Measurements from ENCODE around the gene TUT7. TPM values are rescaled to one million over a fixed set of nuclear protein-coding genes. Genes with fewer than 3 reads are reported as not detected.
"Not testable (repeated sequence)": the region's sequence is repeated elsewhere in the genome, so short reads cannot be mapped to it uniquely, and the experiment has no call there.

The TUT7 gene
- total RNA-seq, 1 experiment from 2014 or later = 47.4 TPM

GRCh38 chr9:86347991-86348390 lies 6.2 kb downstream of the TUT7 start:
- no peak for DNase-seq (ENCODE audit: low read depth)

DNA sequence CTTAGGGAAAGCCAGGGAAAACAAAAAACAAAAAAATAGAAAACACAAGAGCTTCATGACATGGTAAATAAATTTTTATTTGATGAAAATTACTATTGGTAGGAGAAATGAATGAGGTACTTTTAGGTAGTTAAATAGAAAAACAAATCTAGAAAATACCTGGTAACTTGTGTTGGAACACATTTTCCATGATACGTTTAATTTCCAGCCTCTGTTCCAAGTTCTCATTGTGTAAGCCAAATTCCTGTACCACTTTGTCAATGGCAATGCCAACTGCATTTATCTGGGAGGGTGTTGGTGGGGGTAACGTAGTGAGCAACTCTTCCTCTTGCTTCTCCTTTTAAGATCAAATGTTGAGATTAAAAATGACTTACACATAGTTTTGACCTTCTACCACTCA lies 9.4 kb downstream of the TUT7 start:
- DNase-seq (ENCODE audit: low read depth) = no peak

DNA sequence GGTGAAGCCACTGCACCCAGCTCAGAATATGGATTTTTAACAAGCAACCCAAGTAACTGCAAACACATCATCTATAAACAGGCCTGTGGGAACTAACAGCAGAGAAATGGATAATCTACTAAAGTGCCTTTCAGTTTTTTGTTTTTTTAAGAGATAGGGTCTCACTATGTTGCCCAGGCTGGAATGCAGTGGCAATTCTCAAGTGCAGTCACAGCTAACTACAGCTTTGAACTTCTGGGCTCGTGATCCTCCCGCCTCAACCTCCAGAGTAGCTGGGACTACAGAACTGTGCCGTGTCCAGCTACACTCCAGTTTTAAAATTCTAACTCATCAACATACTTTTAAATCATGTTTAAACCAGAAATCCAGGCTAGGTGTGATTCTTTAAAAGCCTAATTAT lies 11.9 kb downstream of the TUT7 start:
- no peak for DNase-seq (ENCODE audit: low read depth)

- DNase-seq (ENCODE audit: low read depth) = no peak
Observed at GRCh38 chr9:86341007-86341491, 13.2 kb downstream of the TUT7 start.

DNA sequence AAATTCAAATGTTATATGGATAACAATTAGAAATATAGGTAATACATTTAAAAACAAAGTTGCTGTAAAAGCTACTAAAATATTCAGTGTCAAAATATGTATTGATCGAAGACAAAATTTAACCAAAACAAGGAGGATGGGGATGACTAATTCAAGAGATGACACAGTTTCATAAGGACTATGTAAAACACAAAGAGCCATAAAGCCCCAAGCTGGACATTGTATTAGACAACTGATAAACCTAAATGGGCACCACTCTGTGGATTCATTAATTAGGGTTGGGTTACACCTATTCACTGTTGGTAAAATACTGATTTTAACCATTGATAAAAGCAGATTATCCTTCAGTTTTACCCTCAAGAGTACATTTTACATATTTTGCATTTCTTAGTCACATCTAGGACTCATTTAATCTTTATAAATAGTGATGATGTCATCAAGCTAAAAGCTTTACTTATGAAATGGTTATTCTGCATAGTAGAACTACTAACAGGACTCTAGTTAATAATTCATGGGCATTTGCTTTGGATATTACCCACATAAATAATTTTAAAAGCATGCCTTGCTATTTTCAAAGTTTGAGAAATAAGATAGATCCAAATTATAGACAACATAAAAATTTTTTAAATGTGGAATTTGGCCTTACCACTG lies 13.7 kb downstream of the TUT7 start:
- DNase-seq (ENCODE audit: low read depth) = no peak

DNA sequence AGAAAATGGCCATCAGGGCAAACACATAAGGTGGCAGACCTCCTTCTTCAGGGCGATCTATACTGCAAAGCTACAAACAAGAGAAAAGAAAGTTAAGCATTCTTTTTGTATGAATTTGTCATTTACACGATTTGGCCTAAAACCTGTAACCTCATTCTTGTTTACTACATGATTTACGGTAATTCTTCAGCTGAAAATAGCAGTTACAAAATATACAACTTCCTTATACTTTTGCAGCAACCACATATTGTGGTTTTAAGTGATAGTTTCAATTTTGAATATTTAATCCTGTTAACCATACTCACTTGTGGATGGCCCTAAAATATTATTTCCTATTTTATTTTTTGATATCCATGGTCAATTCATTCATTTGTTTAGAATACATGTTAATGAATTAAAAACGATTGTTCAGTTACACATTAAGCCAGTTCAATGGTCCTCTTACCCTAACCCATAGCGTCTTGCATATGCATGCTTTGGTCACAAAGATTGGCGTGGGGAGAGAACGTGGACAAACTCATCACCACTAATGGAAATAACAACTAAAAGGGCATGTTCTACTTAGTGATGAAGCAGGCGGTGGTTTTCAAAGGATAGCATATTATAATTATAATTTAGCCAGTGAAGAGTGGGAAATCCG lies 16.6 kb downstream of the TUT7 start:
- no peak for DNase-seq (ENCODE audit: low read depth)

DNA sequence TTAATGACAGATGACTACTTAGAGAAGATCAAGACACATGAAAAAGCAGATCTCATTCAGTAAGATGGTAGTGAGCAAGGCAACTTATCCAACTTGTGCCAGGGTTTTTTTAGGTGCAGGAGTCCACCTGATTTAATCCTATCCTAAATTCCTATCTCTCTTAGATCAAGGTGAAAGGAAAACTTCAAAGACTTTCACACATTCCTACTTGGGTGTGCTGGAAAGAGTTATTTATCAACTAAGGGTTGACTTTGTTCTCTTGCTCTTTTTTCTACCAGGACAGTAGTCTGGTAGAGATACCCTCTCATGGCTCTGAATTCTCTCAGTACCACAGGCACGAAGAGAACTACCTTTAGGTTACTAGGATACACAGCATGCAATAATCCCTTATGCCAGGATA lies 18.2 kb downstream of the TUT7 start:
- no peak for DNase-seq (ENCODE audit: low read depth)

DNA sequence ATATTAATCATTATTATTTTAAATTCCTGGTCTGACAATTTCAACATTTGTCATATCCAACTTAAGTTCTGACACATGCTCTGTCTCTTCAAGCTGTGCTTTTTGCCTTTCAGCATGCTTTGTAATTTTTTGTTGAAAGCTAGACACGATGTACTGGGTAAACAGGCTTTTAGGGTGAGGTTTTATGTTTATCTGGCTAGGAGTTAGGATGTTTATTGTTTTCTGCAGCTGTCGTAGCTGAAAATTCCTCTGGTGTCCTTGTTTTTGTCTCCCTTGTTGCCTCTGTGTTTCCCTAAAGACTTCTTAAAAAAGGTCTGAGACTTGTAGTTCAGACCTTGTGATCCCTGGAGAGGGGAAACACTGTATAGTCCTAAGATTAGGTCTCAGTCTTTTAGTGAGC lies 20.6 kb downstream of the TUT7 start:
- peak; percentile 75 for DNase-seq (ENCODE audit: low read depth)

- no peak for DNase-seq (ENCODE audit: low read depth)
Observed at GRCh38 chr9:86330186-86330585, 24.0 kb downstream of the TUT7 start.

GRCh38 chr9:86329649-86330048 lies 24.6 kb downstream of the TUT7 start:
- peak; percentile 37 for DNase-seq (ENCODE audit: low read depth)

DNA sequence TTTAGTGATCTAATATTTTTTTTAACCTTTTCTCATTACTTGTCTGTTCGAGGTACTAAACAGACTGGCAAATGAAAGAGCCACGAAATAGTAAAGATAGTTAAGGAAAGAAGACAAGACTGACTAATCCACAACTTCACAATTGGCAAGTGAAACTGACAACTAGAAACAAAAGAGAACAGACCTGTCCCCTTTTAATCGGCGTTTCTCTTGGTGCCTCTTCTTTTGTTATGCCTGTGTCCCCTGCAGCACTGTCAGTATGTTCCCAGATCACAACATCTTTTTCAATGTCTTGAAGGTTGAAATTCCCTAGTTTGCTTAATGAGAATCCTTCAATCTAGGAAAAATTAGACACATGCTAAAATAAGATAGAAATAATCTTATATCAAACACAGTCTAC lies 26.1 kb downstream of the TUT7 start:
- no peak for DNase-seq (ENCODE audit: low read depth)

- DNase-seq (ENCODE audit: low read depth) = no peak
Observed at GRCh38 chr9:86326536-86326935, 27.7 kb downstream of the TUT7 start.

DNA sequence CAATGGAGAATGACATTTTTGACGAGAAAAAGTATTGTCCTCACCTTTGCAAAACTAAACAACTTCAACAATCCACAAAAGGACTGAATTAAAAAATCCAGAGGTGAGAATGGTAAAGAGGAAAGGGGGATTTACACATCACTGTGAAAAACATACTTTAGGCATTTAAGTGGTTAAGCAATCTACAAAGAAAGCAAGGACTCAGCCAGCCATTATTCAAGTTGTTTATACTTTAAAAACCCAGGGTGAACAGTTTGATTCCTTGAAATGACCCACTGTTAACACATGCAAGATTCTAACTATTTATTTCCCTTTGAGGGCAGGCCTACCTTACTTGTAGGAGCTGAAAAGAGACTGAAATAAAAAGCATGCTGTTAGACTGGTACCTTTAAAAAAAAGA lies 29.3 kb downstream of the TUT7 start:
- no peak for DNase-seq (ENCODE audit: low read depth)

DNA sequence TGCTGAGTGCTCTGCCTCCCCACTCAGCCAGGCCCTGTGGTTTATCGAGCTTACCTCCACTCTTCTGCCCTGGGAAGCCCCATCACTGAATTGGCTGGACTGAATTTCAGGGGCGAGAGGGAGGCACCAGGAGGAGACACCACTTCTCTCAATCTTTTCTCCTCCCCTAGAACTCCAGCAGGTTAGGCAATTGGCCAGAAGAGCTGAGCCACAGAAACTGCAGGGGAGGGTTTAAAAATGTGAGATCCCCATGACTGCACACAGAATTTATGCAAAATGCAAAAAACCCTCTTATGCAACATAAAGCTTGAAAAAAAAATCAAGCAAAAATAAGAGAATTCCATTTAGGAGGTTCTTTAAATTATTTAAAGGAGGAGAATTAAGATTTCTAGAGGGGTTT lies 29.9 kb downstream of the TUT7 start:
- DNase-seq (ENCODE audit: low read depth) = peak; percentile 66

- DNase-seq (ENCODE audit: low read depth) = peak; percentile 96
Observed at GRCh38 chr9:86322973-86323644, 31.1 kb downstream of the TUT7 start.

DNA sequence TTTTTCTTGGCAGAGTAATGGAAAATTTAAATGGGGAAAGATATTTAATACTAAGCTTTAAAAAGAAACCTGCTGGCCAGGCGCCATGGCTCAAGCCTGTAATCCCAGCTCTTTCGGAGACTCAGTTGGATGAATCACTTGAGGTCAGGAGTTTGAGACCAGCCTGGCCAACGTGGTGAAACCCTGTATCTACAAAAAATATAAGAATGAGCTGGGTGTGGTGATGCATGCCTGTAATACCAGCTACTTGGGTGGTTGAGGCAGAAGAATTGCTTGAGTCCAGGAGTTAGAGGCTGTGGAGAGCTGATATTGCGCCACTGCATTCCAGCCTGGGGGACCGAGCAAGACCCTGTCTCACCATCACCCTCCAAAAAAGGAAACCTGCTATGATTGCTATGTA lies 32.8 kb downstream of the TUT7 start:
- peak; percentile 95 for DNase-seq (ENCODE audit: low read depth)

GRCh38 chr9:86318187-86318586 lies 36.0 kb downstream of the TUT7 start:
- no peak for DNase-seq (ENCODE audit: low read depth)

- DNase-seq (ENCODE audit: low read depth) = no peak
Observed at GRCh38 chr9:86315078-86315477, 39.1 kb downstream of the TUT7 start.

- DNase-seq (ENCODE audit: low read depth) = not testable (repeated sequence)
Observed at GRCh38 chr9:86312959-86313358, 41.3 kb downstream of the TUT7 start.

DNA sequence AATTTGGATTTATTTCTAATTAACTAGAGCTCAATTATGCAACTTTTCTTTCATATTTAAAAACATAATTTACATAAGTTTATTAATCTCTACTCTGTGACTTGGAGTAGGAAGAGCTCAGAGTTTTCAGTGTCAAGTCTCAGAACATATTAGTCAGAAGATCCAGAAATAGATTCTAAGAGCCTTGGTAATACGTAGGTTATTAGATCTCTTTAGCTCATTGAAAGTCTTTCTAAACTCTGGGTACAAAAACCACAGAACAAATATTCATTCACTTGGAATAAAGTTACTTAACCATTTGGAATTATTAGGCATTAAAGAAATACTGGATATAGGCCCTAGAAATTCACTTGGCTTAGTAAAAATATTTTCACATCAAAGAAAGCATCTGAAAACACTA lies 45.5 kb downstream of the TUT7 start:
- peak; percentile 53 for DNase-seq (ENCODE audit: low read depth)

DNA sequence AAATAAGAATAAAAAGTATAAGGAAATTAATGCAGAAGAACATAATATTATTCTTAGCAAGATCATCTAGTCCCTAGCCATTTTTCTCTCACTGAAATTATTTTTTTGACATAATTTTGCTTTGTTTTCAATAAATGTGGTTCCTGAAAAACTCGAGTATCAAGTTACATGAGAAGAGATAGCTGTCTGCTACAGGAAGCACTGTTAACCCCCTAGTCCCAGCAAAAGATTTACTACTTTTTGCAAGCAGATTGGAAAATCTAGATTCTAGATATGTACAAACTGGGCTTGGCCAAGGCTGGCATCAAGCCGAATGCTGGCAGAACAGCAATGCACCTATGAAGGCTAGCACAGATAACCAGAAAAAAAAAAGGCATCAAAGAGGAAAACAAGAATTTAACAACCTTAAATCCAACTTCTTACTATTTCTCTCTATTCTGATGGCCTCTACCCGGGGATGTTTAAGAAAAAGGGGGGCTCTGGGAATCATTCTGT lies 49.9 kb downstream of the TUT7 start:
- no peak for DNase-seq (ENCODE audit: low read depth)

GRCh38 chr9:86303316-86303975 lies 50.8 kb downstream of the TUT7 start:
- peak; percentile 21 for DNase-seq (ENCODE audit: low read depth)
